Keratinocyte (primary cell): Measurements from ENCODE around the gene RAD51. TPM values are rescaled to one million over a fixed set of nuclear protein-coding genes. Genes with fewer than 3 reads are reported as not detected.

Source experiments
- DNase-seq: peaks from one replicate; pipeline ENCODE4 v3.0.0-alpha.2; 2011; ENCODE audit warnings: low read depth, missing footprints, low spot score
- FAIRE-seq: peaks from 2 replicates; lab custom pipeline; 2011; peaks lifted over from hg19 to GRCh38; lab: Jason Lieb, UNC
- H2AFZ ChIP-seq: 2 replicates; pipeline ENCODE4 v1.6.0; 2012; ENCODE audit warnings: low read length, control low read depth, inconsistent platforms; ENCODE audit not compliant: control insufficient read depth
- H3K27ac ChIP-seq: 2 replicates; pipeline ENCODE4 v1.5.1; 2011; ENCODE audit warnings: low read length; ENCODE audit not compliant: control insufficient read depth, insufficient read depth
- H3K27me3 ChIP-seq: 3 replicates; pipeline ENCODE4 v1.6.0; 2011; ENCODE audit warnings: low read length; ENCODE audit not compliant: control insufficient read depth, insufficient read depth; ENCODE audit errors: extremely low read depth
- H3K36me3 ChIP-seq, 2 experiments: 2 replicates in 1 of 2; 3 replicates in 1 of 2; pipeline ENCODE4 v1.5.1; 2011; ENCODE audit warnings: low read length in 2 of 2, mild to moderate bottlenecking in 1 of 2; ENCODE audit not compliant: control insufficient read depth in 2 of 2, insufficient read depth in 2 of 2; ENCODE audit errors: extremely low read depth in 1 of 2
- H3K4me1 ChIP-seq: 3 replicates; pipeline ENCODE4 v1.5.1; 2011; ENCODE audit warnings: low read length; ENCODE audit not compliant: control insufficient read depth, insufficient read depth; ENCODE audit errors: extremely low read depth
- H3K4me2 ChIP-seq: 3 replicates; pipeline ENCODE4 v1.6.0; 2011; ENCODE audit warnings: low read depth, low read length; ENCODE audit not compliant: control insufficient read depth, insufficient read depth; ENCODE audit errors: extremely low read depth
- H3K4me3 ChIP-seq, 3 experiments: fragments of 200-600 bp in 1 of 3; sonication (generic) in 1 of 3; 2 replicates in 2 of 3; 3 replicates in 1 of 3; pipeline ENCODE4 v1.5.1; 2011 to 2016; ENCODE audit warnings: low read length in 3 of 3, mild to moderate bottlenecking in 3 of 3, control low read depth in 2 of 3, inconsistent platforms in 1 of 3, low read depth in 1 of 3, mixed read lengths in 1 of 3, mixed run types in 1 of 3, moderate library complexity in 1 of 3; ENCODE audit not compliant: control insufficient read depth in 2 of 3, insufficient read depth in 2 of 3; ENCODE audit errors: extremely low read depth in 1 of 3
- H3K79me2 ChIP-seq: 2 replicates; pipeline ENCODE4 v1.6.0; 2012; ENCODE audit warnings: low read length; ENCODE audit not compliant: control insufficient read depth, insufficient read depth
- H3K9ac ChIP-seq: 3 replicates; pipeline ENCODE4 v1.6.0; 2011; ENCODE audit warnings: low read length; ENCODE audit not compliant: control insufficient read depth, insufficient read depth; ENCODE audit errors: extremely low read depth
- H3K9me1 ChIP-seq: 3 replicates; pipeline ENCODE4 v1.6.0; 2011; ENCODE audit warnings: low read length; ENCODE audit not compliant: control insufficient read depth, insufficient read depth; ENCODE audit errors: extremely low read depth
- H3K9me3 ChIP-seq: 2 replicates; pipeline ENCODE4 v1.5.1; 2012; ENCODE audit warnings: low read depth, low read length; ENCODE audit not compliant: control insufficient read depth
- H4K20me1 ChIP-seq: 3 replicates; pipeline ENCODE4 v1.6.0; 2011; ENCODE audit warnings: low read length; ENCODE audit not compliant: control insufficient read depth, insufficient read depth; ENCODE audit errors: extremely low read depth
- EZH2 ChIP-seq: IDR thresholded peaks from one replicate; pipeline ENCODE4 v1.6.1; 2012; ENCODE audit warnings: inconsistent platforms, mild to moderate bottlenecking, low read length, moderate library complexity
- dilution Hi-C: fragments of 300-500 bp; cut with MboI; formaldehyde crosslinking; loops from one replicate; pipeline ENCODE4 v1.7.0; 2020; ENCODE audit warnings: low sequenced_read_pairs; ENCODE audit not compliant: extremely low pct_ligation_motif_present
- polyA plus RNA-seq, 5 experiments: library from polyadenylated mRNA; depleted of rRNA in 3 of 5; stranded (reverse) in 3 of 5; stranded (forward) in 1 of 5; unstranded in 1 of 5; fragments of >200 nt; gene quantifications; 1 replicate in 1 of 5; 2 replicates in 3 of 5; 3 replicates in 1 of 5; pipeline versions ENCODE4 v1.2.1 to v1.2.3, GENCODE V29; 2011 to 2012; ENCODE audit warnings: missing spikeins in 2 of 5, low read depth in 1 of 5, low replicate concordance in 1 of 5
- TF ChIP-seq, protein P1 (sequence below), 3 experiments: IDR thresholded peaks in 1 of 3; conservative IDR thresholded peaks in 1 of 3; optimal IDR thresholded peaks in 1 of 3; 2 replicates in 2 of 3; 3 replicates in 1 of 3; pipeline versions ENCODE3 to v1.5.1; 2011; ENCODE audit warnings: low read length in 3 of 3, mild to moderate bottlenecking in 3 of 3, moderate library complexity in 2 of 3, control low read depth in 1 of 3, inconsistent platforms in 1 of 3; ENCODE audit not compliant: insufficient read depth in 2 of 3; ENCODE audit errors: extremely low read depth in 1 of 3

RAD51 gene
- polyA plus RNA-seq, 1 donor (not counting 4 experiments of a cell fraction or from before 2014, with no cell fraction given) = 6.9 TPM

DNA sequence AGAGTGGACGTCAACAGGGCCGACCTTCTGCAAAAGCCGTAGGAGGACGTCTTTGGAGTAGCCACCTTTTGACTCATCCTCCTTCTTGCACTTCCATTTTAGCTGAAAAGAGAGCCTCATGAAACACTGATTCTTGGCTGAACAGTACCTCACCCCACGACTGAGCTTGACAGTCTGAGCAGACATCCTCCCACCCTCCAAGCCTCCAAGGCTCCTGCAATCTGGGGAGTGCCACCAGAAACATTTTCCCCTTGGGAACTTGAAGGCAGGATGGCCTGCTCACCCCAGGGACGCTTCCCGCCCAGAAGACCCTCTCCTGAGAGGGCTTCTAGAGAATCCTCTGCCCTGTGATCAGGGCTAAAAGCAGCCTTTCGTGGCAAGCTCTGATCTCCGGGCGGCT lies 80.0 kb downstream of the RAD51 start:
- Histone ChIP-seq H3K27me3 (no peaks in the 10 kb centered on the region), H3K9me1 (no peaks in the 10 kb centered on the region), H3K9me3 (no peaks in the 10 kb centered on the region), H3K79me2 (no peaks in the 10 kb centered on the region), H3K36me3 (peaks cover 36 to 44% of the 10 kb centered on the region in 2 experiments), H3K27ac (no peak overlapping the region), H3K4me2 (no peak overlapping the region), H3K9ac (no peak overlapping the region), H3K4me3 (no peak overlapping the region), H4K20me1 (no peaks in the 10 kb centered on the region), H3K4me1 (peaks cover 18% of the 10 kb centered on the region), H2AFZ (no peak overlapping the region)
- DNase-seq (no peak), FAIRE-seq (no peak)
- TF ChIP-seq EZH2 = no peak
- dilution Hi-C loops = no loop called here

DNA sequence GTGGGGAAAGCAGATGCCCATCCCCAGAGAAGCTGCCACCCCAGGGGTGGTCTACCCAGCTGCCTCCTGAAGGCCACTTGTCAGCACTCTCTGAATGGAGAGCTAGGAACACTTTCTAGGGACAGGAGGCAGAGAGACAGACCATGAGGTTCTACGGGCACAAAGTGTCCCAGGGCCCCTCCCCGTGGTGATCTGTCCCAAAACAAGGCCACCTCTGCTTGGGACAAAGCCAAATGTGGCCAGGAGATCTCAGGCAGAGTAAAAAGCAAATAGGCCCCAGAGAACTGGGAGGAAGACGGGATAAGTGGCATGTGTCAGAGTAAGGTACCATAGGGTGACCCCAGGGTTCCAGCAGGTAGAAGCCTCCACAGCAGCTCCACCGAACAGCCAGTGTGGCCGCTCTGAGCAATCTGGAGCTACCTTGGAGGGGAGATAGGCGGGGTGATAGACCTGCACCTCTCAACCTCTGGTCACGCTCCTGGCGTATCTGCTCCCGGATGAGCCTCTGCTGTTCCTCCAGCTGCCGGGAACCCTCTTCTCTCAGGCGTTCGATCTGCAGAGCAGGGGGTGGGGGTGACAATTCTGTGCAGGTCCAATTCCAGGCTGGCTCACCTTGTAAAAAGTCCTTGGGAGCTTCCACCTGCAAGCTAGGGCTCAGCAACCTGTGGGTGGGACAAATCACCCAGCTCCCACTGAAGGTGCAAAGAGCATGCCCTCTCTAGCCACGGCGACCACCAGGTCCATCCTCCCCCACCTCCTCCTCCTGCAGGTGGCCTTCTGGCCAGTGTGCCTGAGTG lies 81.0 kb downstream of the RAD51 start:
- H3K79me2 ChIP-seq = no peaks in the 10 kb centered on the region
- no peaks in the 10 kb centered on the region for H4K20me1 ChIP-seq
- H3K4me1 ChIP-seq = peaks cover 11% of the 10 kb centered on the region
- peak overlapping the region; percentile 55 for H3K9ac ChIP-seq
- dilution Hi-C loops = no loop called here
- H3K4me2 ChIP-seq = no peak overlapping the region
- no peaks in the 10 kb centered on the region for H3K9me3 ChIP-seq
- TF ChIP-seq, protein P1, sequence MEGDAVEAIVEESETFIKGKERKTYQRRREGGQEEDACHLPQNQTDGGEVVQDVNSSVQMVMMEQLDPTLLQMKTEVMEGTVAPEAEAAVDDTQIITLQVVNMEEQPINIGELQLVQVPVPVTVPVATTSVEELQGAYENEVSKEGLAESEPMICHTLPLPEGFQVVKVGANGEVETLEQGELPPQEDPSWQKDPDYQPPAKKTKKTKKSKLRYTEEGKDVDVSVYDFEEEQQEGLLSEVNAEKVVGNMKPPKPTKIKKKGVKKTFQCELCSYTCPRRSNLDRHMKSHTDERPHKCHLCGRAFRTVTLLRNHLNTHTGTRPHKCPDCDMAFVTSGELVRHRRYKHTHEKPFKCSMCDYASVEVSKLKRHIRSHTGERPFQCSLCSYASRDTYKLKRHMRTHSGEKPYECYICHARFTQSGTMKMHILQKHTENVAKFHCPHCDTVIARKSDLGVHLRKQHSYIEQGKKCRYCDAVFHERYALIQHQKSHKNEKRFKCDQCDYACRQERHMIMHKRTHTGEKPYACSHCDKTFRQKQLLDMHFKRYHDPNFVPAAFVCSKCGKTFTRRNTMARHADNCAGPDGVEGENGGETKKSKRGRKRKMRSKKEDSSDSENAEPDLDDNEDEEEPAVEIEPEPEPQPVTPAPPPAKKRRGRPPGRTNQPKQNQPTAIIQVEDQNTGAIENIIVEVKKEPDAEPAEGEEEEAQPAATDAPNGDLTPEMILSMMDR (optimal IDR thresholded peaks at IDR 0.05 in 1 of 3, IDR thresholded peaks at IDR 0.05 in 1 of 3, conservative IDR thresholded peaks at IDR 0.05 in 1 of 3; ENCODE audit: extremely low read depth in 1 of 3, insufficient read depth in 2 of 3, low read length in 3 of 3) = no peak
- TF ChIP-seq EZH2 = no peak
- peaks cover 35 to 44% of the 10 kb centered on the region in 2 experiments for H3K36me3 ChIP-seq
- DNase-seq = no peak
- H3K27me3 ChIP-seq = no peaks in the 10 kb centered on the region
- H3K4me3 ChIP-seq = no peak overlapping the region
- H2AFZ ChIP-seq = no peak overlapping the region
- no peak for FAIRE-seq
- peak overlapping the region; percentile 13 for H3K27ac ChIP-seq
- no peaks in the 10 kb centered on the region for H3K9me1 ChIP-seq
